ENCODE results near the gene MTCL1.
A peak's percentile ranks its signal among the peaks of the same experiment; 100 is the strongest.

MTCL1 gene

GRCh38 chr18:8715599-8715998 lies 10.2 kb downstream of the MTCL1 start:
- DNase-seq: no peak

DNA sequence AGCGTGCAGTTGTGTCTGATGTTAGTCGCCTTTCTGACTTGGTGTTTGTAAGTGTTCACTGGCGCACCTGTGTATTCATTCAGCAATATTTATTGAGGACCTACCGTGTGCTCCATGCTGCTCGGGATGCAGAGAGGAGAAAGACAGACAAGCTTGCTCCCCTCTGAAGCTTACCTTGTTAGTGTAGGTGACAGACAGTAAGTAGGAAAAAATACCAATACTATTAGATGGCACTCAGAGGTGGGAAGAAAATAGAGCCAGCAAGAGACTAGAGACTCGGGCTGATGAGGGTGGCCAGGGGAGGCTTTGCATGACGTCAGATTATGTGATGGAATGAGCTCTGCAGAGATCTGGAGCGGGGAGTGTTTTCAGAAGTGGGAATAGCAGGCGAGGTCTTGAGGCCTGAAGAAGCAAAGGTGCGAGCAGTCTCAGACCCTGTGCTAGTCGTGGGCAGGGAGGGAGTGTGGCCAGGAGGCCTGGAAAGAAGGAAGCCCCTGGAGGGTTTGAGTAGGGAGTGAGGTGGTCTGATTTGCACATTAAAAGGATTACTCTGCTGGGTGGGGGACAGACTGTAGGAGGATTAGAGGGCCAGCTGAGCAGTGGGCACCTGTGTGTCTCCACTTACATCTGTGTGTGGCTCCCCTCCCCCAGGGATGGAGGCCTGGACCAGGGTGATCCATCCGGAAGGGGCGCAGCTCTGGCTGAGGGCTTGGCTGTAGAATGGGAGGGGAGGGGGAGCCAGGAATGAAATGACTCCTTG lies 11.8 kb downstream of the MTCL1 start:
- DNase-seq: no peak

DNA sequence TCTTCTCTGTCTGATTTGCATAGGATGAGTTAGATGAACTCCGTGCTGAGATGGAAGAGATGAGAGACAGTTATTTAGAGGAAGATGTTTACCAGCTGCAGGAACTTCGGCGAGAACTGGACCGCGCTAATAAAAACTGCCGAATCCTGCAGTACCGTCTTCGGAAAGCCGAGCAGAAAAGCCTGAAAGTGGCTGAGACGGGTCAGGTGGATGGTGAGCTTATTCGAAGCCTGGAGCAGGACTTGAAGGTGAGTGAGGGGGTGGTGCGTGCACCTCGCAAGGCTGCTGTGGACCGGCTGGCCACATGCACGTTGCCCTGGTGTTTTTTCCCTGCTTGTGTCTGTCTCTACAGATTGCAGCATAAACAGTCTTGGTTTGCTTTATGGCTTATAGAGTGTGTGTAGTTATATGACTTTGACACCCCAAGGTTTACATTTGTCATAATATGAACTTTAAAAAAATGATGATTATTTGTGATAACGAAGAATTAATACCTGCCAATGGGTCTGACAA lies 13.1 kb downstream of the MTCL1 start:
- no peak for DNase-seq

DNA sequence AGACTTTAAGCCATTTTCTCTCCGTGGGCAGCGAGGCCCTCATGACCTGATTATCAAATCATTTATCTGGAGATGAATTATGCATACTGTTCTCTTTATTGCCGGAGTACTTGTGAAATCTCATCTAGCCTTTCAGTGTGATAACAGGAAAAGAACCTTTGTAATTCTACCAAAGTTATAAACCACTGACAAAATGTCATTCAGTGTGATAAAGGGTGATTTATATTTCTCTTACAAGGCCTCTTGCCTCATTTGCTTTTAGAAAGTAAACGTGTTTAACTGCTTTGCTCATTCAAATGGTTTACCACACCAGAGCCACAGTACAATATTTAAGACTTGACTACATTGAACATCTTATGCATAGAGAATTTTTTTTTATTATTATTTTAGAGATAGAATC lies 13.8 kb downstream of the MTCL1 start:
- no peak for DNase-seq

DNA sequence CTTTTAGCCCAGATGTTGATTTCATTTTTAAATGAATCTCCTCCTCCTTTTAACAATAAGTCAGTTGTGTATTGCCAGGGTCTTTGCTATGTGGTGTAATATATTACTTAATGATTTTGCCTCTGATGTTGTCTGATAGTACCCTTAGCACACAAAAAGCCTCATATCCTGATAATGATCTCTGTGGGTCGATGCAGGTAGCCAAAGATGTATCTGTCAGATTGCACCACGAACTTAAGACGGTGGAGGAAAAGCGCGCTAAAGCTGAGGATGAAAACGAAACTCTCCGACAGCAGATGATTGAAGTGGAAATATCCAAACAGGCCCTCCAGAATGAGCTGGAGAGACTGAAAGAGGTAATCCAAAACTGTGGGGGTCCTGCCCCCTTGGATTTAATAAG lies 14.8 kb downstream of the MTCL1 start:
- no peak for DNase-seq

DNA sequence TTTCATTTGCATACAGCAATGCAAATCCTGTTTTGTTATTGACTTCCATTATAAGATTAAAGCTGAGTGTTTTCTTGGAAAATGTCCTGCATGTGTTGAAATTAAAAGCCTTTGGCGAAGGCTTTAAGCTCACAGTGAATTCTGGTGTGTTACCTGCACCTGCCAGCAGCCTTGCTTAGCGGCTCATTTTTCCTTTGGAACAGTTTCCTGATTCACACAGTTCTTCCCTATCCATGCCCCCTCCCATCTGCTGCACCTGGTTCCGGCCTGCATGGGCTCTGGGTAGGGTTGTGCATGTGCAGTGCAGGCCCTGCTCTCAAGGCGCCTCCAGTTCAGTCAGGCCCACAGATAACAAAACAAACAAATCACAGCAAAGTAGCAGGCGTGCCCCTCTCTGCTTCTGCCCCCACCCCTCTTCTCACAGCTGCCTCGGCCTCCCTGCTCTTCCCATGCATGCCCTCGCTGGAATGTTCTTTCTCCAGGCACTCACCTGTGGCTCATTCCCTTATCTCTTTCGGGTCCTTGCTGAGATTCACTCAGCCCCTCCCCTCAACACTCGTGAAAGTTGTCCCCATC lies 15.8 kb downstream of the MTCL1 start:
- DNase-seq: no peak

GRCh38 chr18:8721716-8722115 lies 16.4 kb downstream of the MTCL1 start:
- no peak for DNase-seq

- DNase-seq: no peak
These were observed 17.8 kb downstream of the MTCL1 start for GRCh38 chr18:8722946-8723820.

- no peak for DNase-seq
These were observed 19.1 kb downstream of the MTCL1 start for GRCh38 chr18:8724452-8724851.

- no peak for DNase-seq
These were observed 20.9 kb downstream of the MTCL1 start for GRCh38 chr18:8726281-8726680.

DNA sequence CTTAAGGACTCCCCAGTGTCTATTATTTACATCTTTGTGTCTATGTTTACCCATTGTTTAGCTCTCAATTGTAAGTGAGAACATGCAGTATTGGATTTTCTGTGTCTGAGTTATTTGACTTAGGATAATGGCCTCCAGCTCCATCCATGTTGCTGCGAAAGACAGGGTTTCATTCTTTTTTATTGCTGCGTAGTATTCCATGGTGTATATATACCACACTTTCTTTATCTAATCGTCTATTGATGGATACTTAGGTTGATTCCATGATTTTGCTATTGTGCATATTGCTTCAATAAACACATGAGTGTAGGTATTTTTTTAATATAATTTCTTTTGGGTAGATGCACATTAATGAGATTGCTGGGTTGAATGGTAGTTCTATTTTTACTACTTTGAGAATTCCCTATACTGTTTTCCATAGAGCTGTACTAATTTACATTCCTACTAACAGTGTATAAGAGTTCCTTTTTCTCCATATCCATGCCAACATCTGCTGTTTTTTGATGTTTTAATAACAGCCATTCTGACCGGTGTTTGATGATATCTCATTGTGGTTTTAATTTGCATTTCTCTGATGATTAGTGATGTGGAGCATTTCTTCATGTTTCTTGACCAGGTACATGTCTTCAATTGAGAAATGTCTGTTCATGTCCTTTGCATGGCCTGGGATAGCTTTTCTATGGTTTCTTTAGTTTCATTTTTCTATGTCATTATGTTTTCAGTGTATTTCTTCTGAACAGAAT lies 21.8 kb downstream of the MTCL1 start:
- DNase-seq: no peak

DNA sequence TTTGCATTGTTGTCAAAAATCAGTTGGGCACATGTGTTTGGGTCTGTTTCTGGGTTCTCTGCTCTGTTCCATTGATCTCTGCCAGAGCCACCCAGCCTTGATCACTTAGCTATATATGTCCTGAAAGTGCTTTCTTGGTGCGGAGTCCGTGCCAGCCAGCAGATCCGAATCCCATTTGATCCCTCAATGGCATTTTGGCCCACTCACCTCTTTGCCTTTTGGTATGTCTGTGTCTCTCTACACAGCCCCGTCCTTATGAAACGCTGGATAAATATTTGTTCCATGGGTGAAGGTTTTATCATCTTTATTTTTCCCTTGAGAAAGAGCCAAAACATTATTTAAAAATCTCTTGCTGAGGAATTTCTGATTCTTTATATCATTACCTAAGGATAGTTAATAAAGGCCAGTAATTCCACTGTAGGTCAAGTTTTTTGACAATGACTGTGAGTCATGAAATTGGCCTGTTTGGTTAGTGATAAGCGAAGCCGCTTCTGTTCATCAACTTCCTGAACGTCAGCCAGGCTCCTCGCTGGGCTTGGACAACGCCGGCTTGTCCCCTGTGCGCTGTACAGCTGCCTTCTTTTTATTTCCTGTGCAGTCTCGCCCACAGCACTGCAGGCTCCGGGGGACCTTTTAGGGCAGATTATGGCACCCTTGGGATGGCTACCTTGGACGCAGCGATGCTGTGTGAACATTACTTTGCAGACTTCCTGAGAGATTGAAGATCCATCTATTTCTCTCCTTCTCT lies 24.9 kb downstream of the MTCL1 start:
- no peak for DNase-seq

DNA sequence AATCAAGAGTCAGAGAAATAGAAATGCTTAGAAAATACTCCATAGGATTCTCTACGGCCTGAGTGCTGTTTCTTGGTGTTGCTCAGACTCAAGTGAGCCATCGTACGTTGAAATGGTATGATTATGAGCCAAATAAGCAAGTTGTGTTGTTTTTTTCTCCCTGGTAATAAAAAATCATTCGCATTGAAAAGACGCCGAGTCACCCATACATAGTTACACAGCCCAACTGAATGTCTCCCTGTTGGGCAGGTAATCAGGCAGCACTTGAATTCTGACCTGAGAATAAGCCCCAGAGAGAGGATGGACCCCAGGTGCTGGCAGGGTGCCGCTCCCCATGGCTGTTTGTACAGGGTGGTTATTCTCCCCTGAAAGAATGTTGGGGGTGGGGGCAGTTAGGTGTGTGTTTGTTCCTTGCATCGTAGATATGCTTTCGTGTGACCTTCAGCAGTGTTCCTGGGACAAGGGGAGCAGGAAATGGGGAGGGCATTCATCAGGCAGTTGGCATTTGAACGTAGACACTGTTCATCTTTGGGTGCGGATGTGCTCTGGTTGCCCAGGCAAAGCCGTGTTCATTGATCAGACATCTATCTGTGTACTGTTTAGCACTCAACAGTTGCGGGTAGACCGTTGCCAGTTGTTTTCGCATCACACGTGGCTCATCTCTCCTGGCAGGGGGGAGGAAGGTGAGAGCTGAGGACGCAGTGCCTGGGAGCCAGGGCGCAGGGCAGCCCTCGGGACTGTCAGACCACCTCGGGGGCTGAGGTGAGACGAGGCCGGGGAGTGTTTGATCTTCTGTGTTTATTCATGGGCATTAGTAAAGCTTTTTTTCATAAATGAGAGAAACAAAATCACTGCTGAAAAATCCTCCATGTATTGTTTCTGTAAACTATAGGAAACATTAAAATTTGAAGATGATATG lies 27.3 kb downstream of the MTCL1 start:
- DNase-seq: no peak

GRCh38 chr18:8734496-8734895 lies 29.1 kb downstream of the MTCL1 start:
- no peak for DNase-seq

- no peak for DNase-seq
These were observed 29.9 kb downstream of the MTCL1 start for GRCh38 chr18:8735274-8735673.

GRCh38 chr18:8741117-8741516 lies 35.8 kb downstream of the MTCL1 start:
- no peak for DNase-seq

DNA sequence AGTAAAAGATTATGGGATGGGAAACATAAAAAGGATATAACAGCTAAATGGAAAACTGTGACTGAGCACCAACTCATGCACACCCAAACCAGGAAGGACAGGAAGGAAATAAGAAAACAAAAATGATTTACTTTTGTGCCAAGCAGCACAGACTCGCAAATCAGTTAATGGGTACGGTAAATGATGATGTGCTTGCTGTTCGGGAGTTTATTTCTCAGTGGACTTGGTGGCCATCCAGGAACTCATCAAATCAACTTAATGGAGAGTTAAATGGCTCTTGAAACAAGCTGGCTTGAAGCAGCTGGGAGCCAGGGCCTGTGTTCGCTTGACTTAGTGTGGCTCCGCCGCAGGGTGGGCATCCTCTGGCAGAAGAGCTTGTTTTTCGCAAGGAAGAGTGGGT lies 36.2 kb downstream of the MTCL1 start:
- DNase-seq: no peak

GRCh38 chr18:8742387-8743361 lies 37.3 kb downstream of the MTCL1 start:
- DNase-seq: no peak

- DNase-seq: no peak
These were observed 38.7 kb downstream of the MTCL1 start for GRCh38 chr18:8744038-8744437.

DNA sequence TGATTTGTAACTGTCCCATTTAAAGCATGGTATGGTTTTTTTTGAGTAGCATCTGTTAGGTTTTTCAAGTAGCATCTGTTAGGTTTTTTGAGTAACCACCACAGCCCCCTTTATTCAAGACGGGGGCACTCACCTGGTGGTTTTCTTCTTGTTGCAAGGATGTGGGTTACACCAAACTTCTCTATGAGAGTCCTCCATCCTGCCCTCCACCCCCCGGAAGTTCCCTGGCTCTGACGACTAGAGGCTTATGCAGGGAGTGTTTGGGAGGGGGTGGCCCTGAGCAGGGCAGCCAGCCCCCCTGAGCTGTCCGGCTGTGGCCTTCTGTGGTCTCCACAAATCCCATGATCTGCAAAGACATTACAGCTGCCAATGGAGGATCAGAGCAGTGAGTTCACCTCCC lies 39.3 kb downstream of the MTCL1 start:
- peak; percentile 3 to 14 for DNase-seq

All from stimulated activated CD4-positive, alpha-beta T cell treated with anti-CD3 and anti-CD28 coated beads, Interleukin-4, amount 100 ng/mL, for 4 hours (primary cell).